Measurements from ENCODE around the gene PIP5K1A. TPM values are rescaled to one million over a fixed set of nuclear protein-coding genes. Genes with fewer than 3 reads are reported as not detected.
A peak's percentile ranks its signal among the peaks of the same experiment; 100 is the strongest.

PIP5K1A gene
- total and polyA plus RNA-seq, 4 donors: 4.0 to 32.0 (median 13.6) TPM

DNA sequence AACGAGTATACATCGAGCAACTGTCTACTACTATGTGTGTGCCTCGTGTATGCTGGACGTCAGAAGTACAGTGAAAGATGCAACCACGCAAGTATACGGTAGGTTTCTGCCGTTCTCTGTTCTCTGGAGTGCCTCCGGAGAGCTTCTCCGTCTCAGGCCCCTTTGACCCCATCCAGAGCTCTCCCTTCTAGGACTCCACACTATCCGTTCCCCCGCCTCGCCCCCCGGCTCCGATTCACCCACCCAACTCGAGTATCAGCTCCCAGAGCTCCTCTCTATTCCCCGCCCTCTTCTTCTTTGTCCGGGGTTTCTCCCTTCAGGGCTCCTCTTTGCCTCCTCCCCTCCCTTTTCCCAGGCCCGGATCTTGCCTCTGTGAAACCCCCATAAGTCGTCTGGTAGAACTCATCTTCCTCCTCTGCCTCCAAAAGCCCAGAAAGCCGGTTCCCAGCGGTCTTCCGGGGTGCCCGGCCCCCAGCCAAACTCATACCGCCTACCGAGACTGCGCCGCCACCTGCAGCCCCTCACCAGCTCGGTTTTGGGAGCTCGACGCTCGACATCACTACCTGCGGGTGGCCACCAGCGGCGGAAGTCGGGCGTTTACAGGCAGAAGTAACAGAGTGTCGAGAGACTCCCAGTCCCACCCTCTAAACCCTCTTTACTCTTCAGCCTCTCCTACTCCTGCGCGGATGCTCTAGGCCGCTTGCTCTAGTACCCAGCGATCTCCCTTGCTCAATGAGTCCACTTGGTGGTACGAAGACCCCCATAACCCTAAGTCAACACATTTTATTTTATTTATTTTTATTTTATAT, 8.5 kb upstream of the PIP5K1A start, which contains the start of gene VPS72:
TSS of gene VPS72 (minus strand) at position 561 of the 809 bp plus-strand sequence. CDS start at position 485, 76 bp downstream.
- H3K27me3 ChIP-seq (ENCODE audit: control insufficient read depth in 4 of 4, insufficient read depth in 4 of 4, low read length in 3 of 4): no peaks in the 10 kb centered on the region
- under 1% methylated on average over 42 of the region's 42 CpGs for WGBS
- peaks cover 0 to 9% (median 7%) of the 10 kb centered on the region in 4 donors for H3K36me3 ChIP-seq (ENCODE audit: control insufficient read depth in 4 of 4, insufficient read depth in 3 of 4, low read depth in 1 of 4, low read length in 3 of 4)
- peak; percentile 81 for DNase-seq (ENCODE audit: low spot score)
- H3K27ac ChIP-seq (ENCODE audit: low read depth in 1 of 2, low read length in 2 of 2): peak within 1 kb of the TSS; percentile 59 to 63
- no peaks in the 10 kb centered on the region for H3K9me3 ChIP-seq (ENCODE audit: control insufficient read depth in 4 of 4, low read length in 3 of 4)
- TF ChIP-seq RXRA (IDR thresholded peaks at IDR 0.05) (peak in 1 of 2 donors; percentile 43), TAF1 (conservative IDR thresholded peaks at IDR 0.05) (peak; percentile 63), ATF3 (IDR thresholded peaks at IDR 0.05) (no peak), ZBTB33 (IDR thresholded peaks at IDR 0.05) (no peak), RAD21 (IDR thresholded peaks at IDR 0.05) (peak in 1 of 2 donors; percentile 38), JUND (IDR thresholded peaks at IDR 0.05) (no peak), EGR1 (IDR thresholded peaks at IDR 0.05; ENCODE audit: low read depth in 2 of 2) (peak in 1 of 2 donors; percentile 37), CTCF (IDR thresholded peaks at IDR 0.05; ENCODE audit: low read depth, low read length, missing input control) (no peak), YY1 (IDR thresholded peaks at IDR 0.05) (peak; percentile 68), HNF4A (conservative IDR thresholded peaks at IDR 0.05) (peak in 1 of 2 donors; percentile 32), NR2F2 (IDR thresholded peaks at IDR 0.05) (no peak), FOXA2 (IDR thresholded peaks at IDR 0.05) (no peak), HNF4G (IDR thresholded peaks at IDR 0.05) (no peak), SP1 (IDR thresholded peaks at IDR 0.05) (peak; percentile 63), GABPA (IDR thresholded peaks at IDR 0.05 in 1 of 2, conservative IDR thresholded peaks at IDR 0.05 in 1 of 2) (peak; percentile 48 to 88), FOXA1 (IDR thresholded peaks at IDR 0.05) (no peak)
- TF ChIP-seq, protein P1, sequence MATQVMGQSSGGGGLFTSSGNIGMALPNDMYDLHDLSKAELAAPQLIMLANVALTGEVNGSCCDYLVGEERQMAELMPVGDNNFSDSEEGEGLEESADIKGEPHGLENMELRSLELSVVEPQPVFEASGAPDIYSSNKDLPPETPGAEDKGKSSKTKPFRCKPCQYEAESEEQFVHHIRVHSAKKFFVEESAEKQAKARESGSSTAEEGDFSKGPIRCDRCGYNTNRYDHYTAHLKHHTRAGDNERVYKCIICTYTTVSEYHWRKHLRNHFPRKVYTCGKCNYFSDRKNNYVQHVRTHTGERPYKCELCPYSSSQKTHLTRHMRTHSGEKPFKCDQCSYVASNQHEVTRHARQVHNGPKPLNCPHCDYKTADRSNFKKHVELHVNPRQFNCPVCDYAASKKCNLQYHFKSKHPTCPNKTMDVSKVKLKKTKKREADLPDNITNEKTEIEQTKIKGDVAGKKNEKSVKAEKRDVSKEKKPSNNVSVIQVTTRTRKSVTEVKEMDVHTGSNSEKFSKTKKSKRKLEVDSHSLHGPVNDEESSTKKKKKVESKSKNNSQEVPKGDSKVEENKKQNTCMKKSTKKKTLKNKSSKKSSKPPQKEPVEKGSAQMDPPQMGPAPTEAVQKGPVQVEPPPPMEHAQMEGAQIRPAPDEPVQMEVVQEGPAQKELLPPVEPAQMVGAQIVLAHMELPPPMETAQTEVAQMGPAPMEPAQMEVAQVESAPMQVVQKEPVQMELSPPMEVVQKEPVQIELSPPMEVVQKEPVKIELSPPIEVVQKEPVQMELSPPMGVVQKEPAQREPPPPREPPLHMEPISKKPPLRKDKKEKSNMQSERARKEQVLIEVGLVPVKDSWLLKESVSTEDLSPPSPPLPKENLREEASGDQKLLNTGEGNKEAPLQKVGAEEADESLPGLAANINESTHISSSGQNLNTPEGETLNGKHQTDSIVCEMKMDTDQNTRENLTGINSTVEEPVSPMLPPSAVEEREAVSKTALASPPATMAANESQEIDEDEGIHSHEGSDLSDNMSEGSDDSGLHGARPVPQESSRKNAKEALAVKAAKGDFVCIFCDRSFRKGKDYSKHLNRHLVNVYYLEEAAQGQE (IDR thresholded peaks at IDR 0.05): no peak
- TF ChIP-seq, protein P2, sequence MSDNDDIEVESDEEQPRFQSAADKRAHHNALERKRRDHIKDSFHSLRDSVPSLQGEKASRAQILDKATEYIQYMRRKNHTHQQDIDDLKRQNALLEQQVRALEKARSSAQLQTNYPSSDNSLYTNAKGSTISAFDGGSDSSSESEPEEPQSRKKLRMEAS (IDR thresholded peaks at IDR 0.05): no peak
- H3K4me1 ChIP-seq (ENCODE audit: control insufficient read depth in 4 of 4, insufficient read depth in 4 of 4, low read length in 3 of 4): peaks cover 1 to 14% (median 11%) of the 10 kb centered on the region in 4 donors
- H3K9ac ChIP-seq (ENCODE audit: low read depth in 1 of 2, low read length in 2 of 2): peak within 1 kb of the TSS; percentile 57 to 81
- H3K4me3 ChIP-seq (ENCODE audit: low read depth in 1 of 3, low read length in 3 of 3): peak within 1 kb of the TSS; percentile 79 to 90 (median 89)

Measured in liver (tissue), 9 donors.